ENCODE measurements around the gene RNLS.

Gene RNLS

DNA sequence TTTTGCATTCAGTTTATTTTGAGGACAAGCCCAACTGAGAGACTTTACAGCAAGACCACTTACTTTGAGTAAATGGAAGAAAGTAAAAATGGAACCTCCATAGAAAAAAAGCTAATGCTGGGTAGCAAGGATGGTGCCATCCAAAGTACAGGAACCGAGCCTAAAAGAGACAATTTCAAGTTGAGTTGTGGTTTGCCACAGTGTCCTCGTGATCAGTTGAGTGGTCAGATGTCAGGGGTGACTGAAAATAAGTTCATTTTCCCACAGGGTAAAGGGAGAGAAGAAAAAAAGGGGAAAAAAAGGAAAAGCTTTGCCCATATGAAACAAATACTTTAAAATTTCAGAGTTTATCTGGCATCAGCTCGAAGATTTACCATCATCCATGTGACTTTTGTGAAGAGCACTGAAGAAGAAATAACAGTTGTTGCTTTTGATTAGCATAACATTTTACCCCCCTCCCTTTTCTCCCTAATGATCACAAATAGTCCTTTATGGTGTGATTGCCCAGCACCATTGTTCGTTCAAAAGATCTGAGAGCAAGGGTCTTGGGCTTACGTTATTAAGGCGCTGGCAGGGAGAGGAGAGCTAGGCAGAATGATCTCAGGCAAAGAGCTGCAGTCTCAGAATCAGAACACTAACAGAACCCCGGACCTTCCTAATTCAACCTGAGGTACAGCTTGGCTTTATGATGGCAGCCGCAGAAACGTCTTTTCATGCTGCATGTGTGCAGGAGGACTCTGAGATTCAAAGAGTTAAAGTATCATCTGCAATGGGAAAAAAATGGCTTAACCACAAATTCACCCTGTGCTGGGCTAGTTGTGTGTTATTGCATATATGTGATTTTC, 338.1 kb downstream of the RNLS start:
- H3K27me3 ChIP-seq (ENCODE audit: insufficient read depth, low read depth, severe bottlenecking) = no peaks in the 10 kb centered on the region
- H3K9me3 ChIP-seq (ENCODE audit: severe bottlenecking) = no peaks in the 10 kb centered on the region
- TF ChIP-seq, protein P1, sequence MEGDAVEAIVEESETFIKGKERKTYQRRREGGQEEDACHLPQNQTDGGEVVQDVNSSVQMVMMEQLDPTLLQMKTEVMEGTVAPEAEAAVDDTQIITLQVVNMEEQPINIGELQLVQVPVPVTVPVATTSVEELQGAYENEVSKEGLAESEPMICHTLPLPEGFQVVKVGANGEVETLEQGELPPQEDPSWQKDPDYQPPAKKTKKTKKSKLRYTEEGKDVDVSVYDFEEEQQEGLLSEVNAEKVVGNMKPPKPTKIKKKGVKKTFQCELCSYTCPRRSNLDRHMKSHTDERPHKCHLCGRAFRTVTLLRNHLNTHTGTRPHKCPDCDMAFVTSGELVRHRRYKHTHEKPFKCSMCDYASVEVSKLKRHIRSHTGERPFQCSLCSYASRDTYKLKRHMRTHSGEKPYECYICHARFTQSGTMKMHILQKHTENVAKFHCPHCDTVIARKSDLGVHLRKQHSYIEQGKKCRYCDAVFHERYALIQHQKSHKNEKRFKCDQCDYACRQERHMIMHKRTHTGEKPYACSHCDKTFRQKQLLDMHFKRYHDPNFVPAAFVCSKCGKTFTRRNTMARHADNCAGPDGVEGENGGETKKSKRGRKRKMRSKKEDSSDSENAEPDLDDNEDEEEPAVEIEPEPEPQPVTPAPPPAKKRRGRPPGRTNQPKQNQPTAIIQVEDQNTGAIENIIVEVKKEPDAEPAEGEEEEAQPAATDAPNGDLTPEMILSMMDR (IDR thresholded peaks at IDR 0.05; ENCODE audit: low read depth, low read length) = no peak
- H3K4me3 ChIP-seq (ENCODE audit: low read depth, low read length) = no peak overlapping the region
- H3K36me3 ChIP-seq = no peaks in the 10 kb centered on the region
- H3K27ac ChIP-seq = no peak overlapping the region
- DNase-seq = no peak

DNA sequence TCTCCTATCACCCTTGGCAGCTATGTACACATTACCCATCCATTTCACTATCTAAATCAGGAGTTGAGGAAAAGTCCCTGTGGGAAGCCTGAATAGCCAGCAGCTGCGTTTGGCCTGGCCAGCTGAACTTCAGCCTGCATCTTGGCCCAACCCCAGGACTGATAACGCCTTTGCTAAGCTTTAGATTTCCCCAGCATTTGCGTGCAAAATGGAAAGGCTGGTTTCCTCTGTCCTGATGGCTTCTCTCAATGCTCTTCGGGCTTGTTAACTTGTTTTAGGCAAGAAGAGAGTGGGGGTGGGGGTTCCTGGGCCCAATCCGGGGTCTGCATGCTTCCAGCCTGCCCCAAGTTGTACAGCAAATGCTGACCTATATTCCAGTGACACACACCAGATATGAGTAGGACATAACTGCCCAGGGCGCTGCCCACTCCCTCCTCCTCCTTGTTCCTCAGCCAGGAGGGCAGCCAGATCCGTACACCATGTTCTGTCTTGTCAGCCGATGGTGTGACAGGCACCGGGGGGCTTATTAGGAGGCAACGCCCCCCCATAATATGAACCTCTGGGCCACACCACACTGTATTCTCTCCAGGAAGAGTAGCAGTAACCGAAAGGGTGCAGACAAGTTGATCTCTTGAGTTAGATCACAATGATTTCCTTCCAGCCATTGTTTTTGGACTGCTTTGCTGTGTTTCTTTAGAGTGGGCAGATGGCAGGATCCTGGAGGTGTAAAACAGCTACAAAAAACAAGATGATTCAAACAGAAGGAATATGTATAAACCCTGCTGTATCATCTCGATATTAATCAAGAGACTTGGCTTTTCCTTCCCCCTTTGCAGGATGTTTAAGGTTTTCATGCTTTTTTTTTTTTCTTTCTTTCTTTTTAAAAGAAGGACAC, 339.0 kb downstream of the RNLS start:
- H3K36me3 ChIP-seq = no peaks in the 10 kb centered on the region
- TF ChIP-seq, protein P1 (IDR thresholded peaks at IDR 0.05; ENCODE audit: low read depth, low read length) = no peak
- no peaks in the 10 kb centered on the region for H3K27me3 ChIP-seq (ENCODE audit: insufficient read depth, low read depth, severe bottlenecking)
- no peak overlapping the region for H3K27ac ChIP-seq
- H3K9me3 ChIP-seq (ENCODE audit: severe bottlenecking) = no peaks in the 10 kb centered on the region
- no peak overlapping the region for H3K4me3 ChIP-seq (ENCODE audit: low read depth, low read length)
- DNase-seq = no peak

DNA sequence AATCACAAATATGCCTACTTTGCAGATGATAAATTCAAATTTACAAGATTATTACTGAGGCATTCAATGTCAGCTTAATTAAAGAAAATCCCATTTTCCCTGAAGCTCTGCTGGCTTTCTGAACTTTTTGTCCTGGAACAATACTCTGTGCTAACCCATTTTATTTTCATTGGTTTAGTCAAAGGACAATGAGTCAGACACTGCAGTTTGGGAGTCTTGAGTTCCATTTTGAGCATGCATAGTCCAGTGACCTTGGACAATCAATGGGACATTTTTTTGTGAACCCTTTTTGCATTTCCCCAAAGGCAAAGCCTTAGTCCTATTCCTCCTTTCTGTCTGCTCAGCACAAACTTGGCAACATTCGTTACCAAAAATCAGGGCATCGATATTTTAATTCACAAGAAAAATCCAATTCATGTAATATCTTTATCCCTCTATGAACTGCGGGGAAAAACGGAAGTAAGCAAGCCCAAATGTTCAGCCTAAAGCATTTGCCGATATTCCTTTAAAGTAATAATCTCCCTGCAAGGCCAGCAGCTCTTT, 339.8 kb downstream of the RNLS start:
- H3K9me3 ChIP-seq (ENCODE audit: severe bottlenecking) = no peaks in the 10 kb centered on the region
- TF ChIP-seq, protein P1 (IDR thresholded peaks at IDR 0.05; ENCODE audit: low read depth, low read length) = no peak
- H3K36me3 ChIP-seq = no peaks in the 10 kb centered on the region
- no peak for DNase-seq
- no peak overlapping the region for H3K4me3 ChIP-seq (ENCODE audit: low read depth, low read length)
- no peak overlapping the region for H3K27ac ChIP-seq
- H3K27me3 ChIP-seq (ENCODE audit: insufficient read depth, low read depth, severe bottlenecking) = no peaks in the 10 kb centered on the region

DNA sequence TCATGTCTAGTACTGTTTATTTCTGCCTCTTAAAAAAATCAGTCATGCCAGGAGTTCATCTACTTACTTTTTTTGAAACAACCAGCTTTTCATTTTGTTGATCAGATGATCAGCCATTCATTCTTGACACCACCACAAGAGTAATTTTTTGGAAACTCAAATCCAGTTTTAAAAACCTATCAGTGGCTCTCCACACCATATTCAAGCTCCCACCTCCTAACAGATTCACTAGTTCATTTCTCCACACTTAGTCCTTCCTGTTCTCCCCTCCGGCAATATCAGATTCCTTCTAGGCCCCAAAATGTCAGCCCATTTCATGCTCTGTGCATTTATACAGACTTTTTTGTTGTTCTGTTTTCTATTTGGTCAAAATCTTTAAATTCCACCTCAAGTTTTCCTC, 341.6 kb downstream of the RNLS start:
- TF ChIP-seq, protein P1 (IDR thresholded peaks at IDR 0.05; ENCODE audit: low read depth, low read length) = no peak
- H3K27me3 ChIP-seq (ENCODE audit: insufficient read depth, low read depth, severe bottlenecking) = no peaks in the 10 kb centered on the region
- no peak overlapping the region for H3K27ac ChIP-seq
- H3K4me3 ChIP-seq (ENCODE audit: low read depth, low read length) = no peak overlapping the region
- no peaks in the 10 kb centered on the region for H3K36me3 ChIP-seq
- no peak for DNase-seq
- H3K9me3 ChIP-seq (ENCODE audit: severe bottlenecking) = no peaks in the 10 kb centered on the region

DNA sequence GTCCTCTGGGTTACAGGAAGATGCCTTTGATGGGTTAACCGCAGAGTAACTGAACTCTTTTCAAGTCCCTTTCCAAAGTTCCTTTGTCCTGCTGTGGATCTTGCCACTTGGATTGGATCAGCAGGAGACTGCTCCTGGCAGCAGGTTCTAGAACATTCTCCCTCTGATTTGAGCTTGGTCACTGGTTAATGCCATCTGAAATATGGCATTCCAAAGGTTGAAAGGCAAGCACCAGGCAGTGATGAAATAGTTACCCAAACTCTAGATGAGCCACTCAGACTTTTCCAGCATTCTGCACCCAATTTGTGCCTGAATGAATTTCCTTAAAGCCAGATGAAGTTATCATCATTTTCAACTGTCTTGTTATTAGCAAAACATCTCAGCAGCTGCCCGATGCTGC, 343.9 kb downstream of the RNLS start:
- no peak for DNase-seq
- TF ChIP-seq, protein P1 (IDR thresholded peaks at IDR 0.05; ENCODE audit: low read depth, low read length) = no peak
- Histone ChIP-seq H3K27ac (no peak overlapping the region), H3K27me3 (ENCODE audit: insufficient read depth, low read depth, severe bottlenecking) (no peaks in the 10 kb centered on the region), H3K36me3 (no peaks in the 10 kb centered on the region), H3K4me3 (ENCODE audit: low read depth, low read length) (no peak overlapping the region), H3K9me3 (ENCODE audit: severe bottlenecking) (no peaks in the 10 kb centered on the region)

All from WERI-Rb-1 (cell line).